SW480 (cell line): ENCODE measurements around the gene RIOK3.
"Not testable (repeated sequence)": the region's sequence is repeated elsewhere in the genome, so short reads cannot be mapped to it uniquely, and the experiment has no call there.

Experiments used
- DNase-seq: peaks from one replicate; pipeline ENCODE4 v3.0.0-alpha.2; 2016; ENCODE audit warnings: low spot score

RIOK3 gene

GRCh38 chr18:23498877-23499276, 45.8 kb downstream of the RIOK3 start:
- peak; percentile 71 for DNase-seq

GRCh38 chr18:23499291-23499781, 46.2 kb downstream of the RIOK3 start:
- no peak for DNase-seq

DNA sequence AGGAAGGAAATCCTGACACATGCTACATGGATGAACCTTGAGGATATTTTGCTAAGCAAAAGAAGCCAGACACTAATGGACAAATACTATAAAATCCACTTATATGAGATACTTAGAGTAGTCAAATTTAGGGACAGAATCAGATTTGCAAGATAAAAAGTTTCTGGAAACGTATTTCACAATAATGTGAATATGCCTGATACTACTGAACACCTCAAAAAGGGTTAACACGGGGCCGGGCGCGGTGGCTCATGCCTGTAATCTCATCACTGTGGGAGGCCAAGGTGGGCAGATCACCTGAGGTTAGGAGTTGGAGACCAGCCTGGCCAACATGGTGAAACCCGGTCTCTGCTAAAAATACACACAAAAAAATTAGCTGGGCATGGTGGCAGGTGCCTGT, 48.5 kb downstream of the RIOK3 start:
- no peak for DNase-seq

DNA sequence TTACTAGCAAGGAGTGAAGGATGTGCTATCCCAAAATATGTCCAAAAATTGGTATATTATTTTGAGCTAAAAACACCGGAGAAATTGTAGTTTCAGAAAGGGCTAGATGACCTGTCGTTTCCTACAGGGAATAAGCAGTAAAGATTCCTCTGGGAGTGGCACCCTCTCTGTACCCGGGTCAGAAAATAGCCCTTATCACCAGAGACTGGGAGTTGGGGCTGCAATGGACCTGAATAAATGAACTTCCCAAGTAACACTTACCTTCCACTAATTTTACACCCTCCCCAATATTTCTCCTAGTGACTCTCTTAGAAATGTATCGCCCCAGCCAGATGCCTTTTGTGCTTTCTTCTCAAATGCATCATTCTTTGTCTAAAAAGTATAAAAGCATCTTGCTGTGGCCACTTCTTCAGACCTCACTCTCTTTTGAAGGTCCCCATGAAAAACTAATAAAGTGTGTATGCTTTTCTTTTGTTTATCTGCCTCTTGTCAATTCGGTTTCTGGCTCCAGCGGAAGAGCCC, 49.5 kb downstream of the RIOK3 start:
- no peak for DNase-seq

GRCh38 chr18:23503038-23503962, 50.2 kb downstream of the RIOK3 start, which contains the start of gene RMC1:
RMC1 (plus strand) TSS chr18:23503511; CDS start chr18:23503619, 108 bp downstream.
- DNase-seq, result peak; percentile 87

- no peak for DNase-seq
These were observed 50.9 kb downstream of the RIOK3 start for GRCh38 chr18:23503963-23504344.

GRCh38 chr18:23504720-23505119, 51.6 kb downstream of the RIOK3 start:
- DNase-seq, result no peak

DNA sequence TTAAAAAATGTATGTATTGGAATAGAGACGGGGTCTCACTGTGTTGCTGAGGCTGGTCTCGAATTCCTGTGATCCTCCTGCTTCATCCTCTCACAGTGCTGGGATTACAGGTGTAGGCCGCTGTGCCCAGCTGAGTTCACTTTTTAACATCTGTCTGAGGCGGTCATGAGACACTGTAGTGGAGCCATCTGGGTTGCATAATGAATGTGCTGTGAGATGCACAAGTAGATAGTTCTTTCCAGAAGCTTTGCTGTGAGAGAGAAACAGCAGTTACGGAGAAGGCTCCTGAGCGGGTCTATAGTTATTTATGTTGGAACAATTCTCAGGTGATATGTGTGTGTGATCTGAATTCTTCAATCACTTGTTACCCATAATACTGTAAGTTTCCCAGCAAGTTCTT, 53.3 kb downstream of the RIOK3 start:
- no peak for DNase-seq

- not testable (repeated sequence) for DNase-seq
These were observed 57.8 kb downstream of the RIOK3 start for GRCh38 chr18:23510923-23511322.

DNA sequence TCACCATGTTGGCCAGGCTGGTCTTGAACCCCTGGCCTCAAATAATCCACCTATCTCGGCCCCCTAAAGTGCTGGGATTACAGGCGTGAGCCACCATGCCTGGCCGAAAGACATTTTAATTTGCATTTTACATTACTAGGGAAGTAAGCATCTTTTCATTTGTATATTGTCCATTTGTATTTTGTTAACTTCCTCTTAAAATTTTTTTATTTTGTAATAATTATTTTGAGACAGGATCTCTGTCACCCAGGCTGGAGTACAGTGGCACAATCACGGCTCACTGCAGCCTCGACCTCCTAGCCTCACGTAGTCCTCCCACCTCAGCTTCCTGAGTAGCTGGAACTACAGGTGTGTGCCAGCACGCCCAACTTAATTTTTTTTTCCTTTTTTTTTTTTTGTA, 59.1 kb downstream of the RIOK3 start:
- not testable (repeated sequence) for DNase-seq

DNA sequence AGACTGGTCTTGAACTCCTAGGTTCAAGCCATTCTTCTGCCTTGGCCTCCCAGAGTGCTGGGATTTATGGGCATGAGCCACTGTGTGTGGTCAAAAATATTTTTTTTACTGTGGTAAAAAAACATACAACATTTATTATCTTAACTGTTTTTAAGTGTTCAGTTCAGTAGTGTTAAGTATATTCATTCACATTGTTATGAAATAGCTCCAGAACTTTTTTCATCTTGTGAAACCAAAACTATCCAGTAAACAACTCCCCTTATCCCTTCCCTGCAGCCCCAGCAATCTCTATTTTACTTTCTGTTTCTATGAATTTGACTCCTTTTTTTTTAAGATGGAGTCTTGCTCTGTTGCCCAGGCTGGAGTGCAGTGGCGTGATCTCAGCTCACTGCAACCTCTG, 59.6 kb downstream of the RIOK3 start:
- no peak for DNase-seq

DNA sequence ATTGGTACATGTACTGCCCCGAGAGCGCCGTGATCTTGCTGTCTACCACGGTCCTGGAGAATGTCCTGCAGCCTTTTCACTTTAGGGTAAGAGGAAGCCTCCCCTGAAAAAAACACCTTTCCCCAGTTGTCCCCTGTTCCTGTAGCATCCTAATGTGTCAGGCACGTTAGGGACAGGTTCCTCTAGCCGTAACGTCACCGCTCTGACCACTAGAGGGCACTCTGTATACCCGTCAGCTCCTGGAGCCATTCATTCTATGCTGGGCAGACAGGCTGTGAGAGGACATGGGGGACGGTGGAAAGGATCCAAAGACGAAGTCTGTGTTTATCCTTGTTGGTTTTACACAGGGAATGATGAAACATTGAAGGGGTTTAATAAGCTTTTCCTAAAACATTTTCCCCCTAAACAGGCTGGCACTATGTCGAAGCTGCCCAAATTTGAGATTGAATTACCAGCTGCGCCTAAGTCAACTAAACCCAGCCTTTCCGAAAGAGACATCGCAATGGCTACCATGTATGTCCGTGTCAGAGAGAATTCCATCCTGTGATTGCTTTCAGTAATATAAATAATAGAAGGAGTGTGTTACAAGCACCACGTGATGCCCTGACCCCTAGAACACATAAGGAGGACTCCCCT, 62.9 kb downstream of the RIOK3 start:
- DNase-seq, result peak; percentile 76

DNA sequence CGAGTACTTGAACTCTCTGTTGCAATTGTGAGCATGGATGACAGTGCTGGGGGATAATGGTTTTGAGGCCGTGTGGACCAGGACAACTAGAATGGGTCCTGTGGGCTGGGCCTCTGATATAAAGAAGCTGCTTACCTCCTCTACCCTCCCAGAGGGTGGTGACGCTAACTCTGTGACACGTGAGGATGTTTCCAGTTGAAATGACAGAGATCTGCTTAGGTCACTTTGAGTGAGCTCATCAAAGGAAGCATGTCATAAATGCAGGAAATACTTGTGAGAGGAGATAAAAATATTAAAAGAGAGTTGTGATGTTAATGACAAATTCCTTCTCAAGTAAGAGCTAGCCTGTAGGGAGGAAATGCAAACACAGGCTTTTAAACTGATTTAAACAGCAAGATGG, 66.6 kb downstream of the RIOK3 start:
- no peak for DNase-seq

DNA sequence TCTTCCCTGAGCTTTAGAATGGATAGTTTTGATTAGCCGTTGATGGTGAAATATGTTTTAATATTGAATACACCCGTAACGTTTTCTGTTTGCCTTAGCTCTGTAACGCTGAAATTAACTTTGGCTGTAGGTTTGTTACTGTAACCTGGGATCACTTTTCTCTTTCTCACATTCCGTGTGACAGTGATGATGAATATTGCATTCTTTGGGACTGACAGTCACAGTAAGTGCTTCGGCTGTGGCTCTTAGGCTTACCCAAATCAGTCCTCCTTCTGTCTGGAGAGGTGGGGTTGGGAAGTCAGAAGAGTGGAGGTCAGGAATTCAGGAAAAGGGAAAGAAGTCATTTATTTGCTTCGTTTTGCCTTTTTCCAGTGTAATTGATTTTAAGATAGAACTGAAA, 68.2 kb downstream of the RIOK3 start:
- DNase-seq, result no peak

GRCh38 chr18:23521907-23522306, 68.8 kb downstream of the RIOK3 start:
- DNase-seq, result no peak

GRCh38 chr18:23523429-23524212, 70.5 kb downstream of the RIOK3 start:
- DNase-seq, result no peak

DNA sequence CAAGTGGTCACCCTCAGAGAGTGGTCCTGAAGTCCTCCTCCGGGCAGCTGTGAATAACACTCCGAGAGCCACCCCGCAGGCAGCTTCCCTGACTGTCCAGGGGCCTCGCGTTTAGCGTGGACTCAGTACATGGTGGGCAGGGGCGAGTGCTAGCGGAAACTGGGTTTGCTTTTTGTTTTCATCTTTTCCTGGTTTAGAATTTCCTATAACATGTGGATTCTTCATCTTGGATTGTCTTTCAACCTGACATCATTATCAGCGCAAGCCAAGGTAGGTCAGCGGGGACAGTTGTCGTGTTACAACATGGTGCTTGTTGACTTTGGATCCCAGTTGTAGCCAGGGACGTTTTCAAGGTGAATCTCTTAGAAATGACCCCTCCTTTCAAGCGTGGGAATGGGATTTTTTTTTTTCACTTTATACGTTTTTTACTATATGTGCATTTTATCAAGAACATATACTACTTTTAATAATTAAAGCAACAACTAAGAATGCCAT, 71.2 kb downstream of the RIOK3 start:
- DNase-seq, result no peak

GRCh38 chr18:23526501-23527063, 73.5 kb downstream of the RIOK3 start:
- no peak for DNase-seq

DNA sequence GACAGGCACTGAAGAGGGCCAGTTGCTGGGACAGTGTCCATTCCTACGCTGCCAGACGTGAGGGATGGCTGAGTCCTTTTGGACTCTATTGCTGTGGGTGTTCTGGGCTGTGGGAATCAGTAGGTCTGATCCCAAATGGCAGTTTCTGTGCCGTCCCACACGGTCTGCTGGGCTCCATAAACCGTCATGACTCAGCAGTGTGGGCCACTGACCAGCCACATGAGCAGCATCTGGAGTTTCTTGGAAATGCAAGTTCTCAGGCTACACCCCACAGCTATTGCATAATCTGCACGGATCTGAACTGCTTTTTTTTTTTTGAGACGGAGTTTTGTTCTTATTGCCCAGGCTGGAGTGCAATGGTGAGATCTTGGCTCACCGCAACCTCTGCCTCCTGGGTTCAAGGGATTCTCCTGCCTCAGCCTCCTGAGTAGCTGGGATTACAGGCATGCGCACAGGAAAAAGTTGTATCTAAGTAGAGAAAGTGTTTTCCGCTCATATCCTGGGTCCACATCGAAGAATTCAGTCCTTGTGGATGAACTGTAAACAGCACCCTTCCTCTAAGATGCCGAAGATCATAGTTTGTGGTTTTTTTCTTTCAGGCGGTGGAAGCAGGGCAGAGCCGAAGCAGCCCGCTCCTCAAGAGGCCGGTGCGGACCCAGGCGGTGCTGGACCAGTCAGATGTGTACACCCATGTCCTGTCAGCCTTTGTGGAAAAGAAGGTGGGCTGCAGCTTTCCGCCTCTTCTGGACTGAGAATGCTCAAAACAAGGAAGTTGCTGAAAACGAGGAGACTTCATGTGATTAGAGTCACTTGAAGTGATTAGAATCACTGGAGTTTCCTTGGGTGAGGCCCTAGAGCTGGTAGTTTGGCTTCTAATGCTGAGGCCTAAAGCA, 75.7 kb downstream of the RIOK3 start:
- DNase-seq, result no peak

DNA sequence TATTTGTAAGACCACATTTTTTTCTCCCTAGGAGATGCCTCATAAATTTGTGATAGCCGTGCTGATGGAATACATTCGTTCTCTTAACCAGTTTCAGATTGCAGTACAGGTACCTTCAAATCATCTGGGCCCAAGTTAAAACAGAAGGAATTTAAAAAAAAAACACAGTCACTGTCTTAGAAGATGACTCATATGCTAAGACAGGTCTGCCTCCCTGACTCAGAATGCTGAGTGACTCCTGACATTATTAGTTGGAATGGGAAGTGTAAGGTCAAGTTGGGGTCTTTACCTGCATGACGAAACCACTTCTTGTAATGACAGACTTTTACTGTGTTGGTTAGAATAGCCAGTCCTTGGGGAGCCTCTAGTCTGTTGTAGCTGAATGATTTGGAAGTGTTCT, 76.5 kb downstream of the RIOK3 start:
- no peak for DNase-seq

DNA sequence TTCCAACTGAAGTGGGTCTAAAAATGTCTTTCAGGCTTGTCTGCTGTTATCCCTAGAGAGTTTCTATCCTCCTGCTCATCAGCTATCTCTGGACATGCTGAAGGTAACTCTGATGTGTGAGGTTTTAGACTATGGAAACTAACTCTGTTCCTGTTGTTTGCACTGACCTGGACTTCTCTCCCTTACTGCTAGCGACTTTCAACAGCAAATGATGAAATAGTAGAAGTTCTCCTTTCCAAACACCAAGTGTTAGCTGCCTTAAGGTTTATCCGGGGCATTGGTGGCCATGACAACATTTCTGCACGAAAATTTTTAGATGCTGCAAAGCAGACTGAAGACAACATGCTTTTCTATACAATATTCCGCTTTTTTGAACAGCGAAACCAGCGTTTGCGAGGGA, 77.1 kb downstream of the RIOK3 start:
- DNase-seq, result no peak
